Glutamatergic neuron (in vitro differentiated cells): ENCODE measurements around the gene WNT4. TPM values are rescaled to one million over a fixed set of nuclear protein-coding genes. Genes with fewer than 3 reads are reported as not detected.

Experiments
- DNase-seq: peaks from one replicate; pipeline ENCODE4 v3.0.0; 2022
- H3K27ac Mint-ChIP-seq: one replicate; pipeline ENCODE4 v1.8.0; 2020; ENCODE audit warnings: mild to moderate bottlenecking, mixed read lengths, inconsistent platforms; ENCODE audit not compliant: unreplicated experiment
- H3K27me3 Mint-ChIP-seq: one replicate; pipeline ENCODE4 v1.8.0; 2020; ENCODE audit warnings: mild to moderate bottlenecking, moderate library complexity, mixed read lengths, inconsistent platforms; ENCODE audit not compliant: unreplicated experiment
- H3K36me3 Mint-ChIP-seq: one replicate; pipeline ENCODE4 v1.8.0; 2020; ENCODE audit warnings: mild to moderate bottlenecking, mixed read lengths, inconsistent platforms; ENCODE audit not compliant: unreplicated experiment
- H3K4me1 Mint-ChIP-seq: one replicate; pipeline ENCODE4 v1.8.0; 2020; ENCODE audit warnings: mild to moderate bottlenecking, low read depth, mixed read lengths, inconsistent platforms; ENCODE audit not compliant: unreplicated experiment
- H3K4me3 Mint-ChIP-seq: one replicate; pipeline ENCODE4 v1.8.0; 2020; ENCODE audit warnings: mild to moderate bottlenecking, mixed read lengths, inconsistent platforms; ENCODE audit not compliant: unreplicated experiment
- H3K9me3 Mint-ChIP-seq: one replicate; pipeline ENCODE4 v1.8.0; 2020; ENCODE audit warnings: mild to moderate bottlenecking, moderate library complexity, mixed read lengths, inconsistent platforms; ENCODE audit not compliant: unreplicated experiment
- CTCF ChIP-seq: fragments of 200-600 bp; sonication (generic); IDR thresholded peaks from one replicate; pipeline ENCODE4 v1.5.0; 2021; ENCODE audit not compliant: partially characterized antibody, unreplicated experiment
- total RNA-seq: library from RNA; stranded (reverse); fragmentation: NEBNext Ultra II Directional; extraction: Animal tissue kit (Norgen Biotek cat#: 25700); gene quantifications from one replicate; pipeline ENCODE4 v1.2.1, GENCODE V29; 2021; ENCODE audit not compliant: unreplicated experiment

The WNT4 gene
- total RNA-seq, 1 donor from 2014 or later: not detected

DNA sequence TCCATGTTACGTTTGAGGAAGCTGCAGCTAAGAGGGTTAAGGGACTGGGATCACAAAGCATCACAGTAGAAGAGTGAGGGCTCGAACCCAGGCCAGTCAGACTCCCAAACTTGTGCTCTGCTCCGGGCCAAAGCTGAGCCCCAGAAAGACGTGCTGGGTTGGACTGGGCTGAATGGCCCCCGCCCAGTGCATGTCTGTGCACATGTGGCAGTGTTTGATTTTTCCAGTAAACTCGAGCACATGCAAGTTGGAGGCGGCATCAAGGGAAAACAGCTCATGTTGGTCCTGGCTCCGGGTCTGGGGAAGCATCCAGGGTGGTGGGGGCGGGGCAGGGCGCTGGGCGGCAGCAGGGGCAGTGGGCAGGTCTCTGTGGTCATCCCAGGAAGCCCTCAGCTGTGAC is 39.8 kb upstream of the WNT4 start:
- H3K9me3 Mint-ChIP-seq: peaks cover 4% of the 10 kb centered on the region
- H3K36me3 Mint-ChIP-seq: peaks cover 4% of the 10 kb centered on the region
- no peak for DNase-seq
- H3K27ac Mint-ChIP-seq: no peak overlapping the region
- H3K4me1 Mint-ChIP-seq: peaks cover 2% of the 10 kb centered on the region
- H3K27me3 Mint-ChIP-seq: peaks cover 8% of the 10 kb centered on the region
- TF ChIP-seq CTCF: no peak
- no peak overlapping the region for H3K4me3 Mint-ChIP-seq

GRCh38 chr1:22179197-22179803 is 36.4 kb upstream of the WNT4 start:
- Mint-ChIP-seq H3K27ac (no peak overlapping the region), H3K4me3 (no peak overlapping the region), H3K36me3 (peaks cover 13% of the 10 kb centered on the region), H3K9me3 (peaks cover 2% of the 10 kb centered on the region), H3K4me1 (no peaks in the 10 kb centered on the region), H3K27me3 (peaks cover 11% of the 10 kb centered on the region)
- TF ChIP-seq CTCF: no peak
- DNase-seq: no peak

GRCh38 chr1:22177354-22178003 is 34.6 kb upstream of the WNT4 start:
- no peak for TF ChIP-seq CTCF
- H3K4me3 Mint-ChIP-seq: no peak overlapping the region
- peaks cover 11% of the 10 kb centered on the region for H3K27me3 Mint-ChIP-seq
- H3K36me3 Mint-ChIP-seq: peaks cover 13% of the 10 kb centered on the region
- no peak for DNase-seq
- no peak overlapping the region for H3K27ac Mint-ChIP-seq
- no peaks in the 10 kb centered on the region for H3K9me3 Mint-ChIP-seq
- H3K4me1 Mint-ChIP-seq: no peaks in the 10 kb centered on the region

- Mint-ChIP-seq H3K4me3 (no peak overlapping the region), H3K9me3 (no peaks in the 10 kb centered on the region), H3K27ac (no peak overlapping the region), H3K27me3 (peaks cover 9% of the 10 kb centered on the region), H3K4me1 (no peaks in the 10 kb centered on the region), H3K36me3 (peaks cover 13% of the 10 kb centered on the region)
- TF ChIP-seq CTCF: no peak
- DNase-seq: no peak
Measured at GRCh38 chr1:22176258-22176657, 33.4 kb upstream of the WNT4 start.

DNA sequence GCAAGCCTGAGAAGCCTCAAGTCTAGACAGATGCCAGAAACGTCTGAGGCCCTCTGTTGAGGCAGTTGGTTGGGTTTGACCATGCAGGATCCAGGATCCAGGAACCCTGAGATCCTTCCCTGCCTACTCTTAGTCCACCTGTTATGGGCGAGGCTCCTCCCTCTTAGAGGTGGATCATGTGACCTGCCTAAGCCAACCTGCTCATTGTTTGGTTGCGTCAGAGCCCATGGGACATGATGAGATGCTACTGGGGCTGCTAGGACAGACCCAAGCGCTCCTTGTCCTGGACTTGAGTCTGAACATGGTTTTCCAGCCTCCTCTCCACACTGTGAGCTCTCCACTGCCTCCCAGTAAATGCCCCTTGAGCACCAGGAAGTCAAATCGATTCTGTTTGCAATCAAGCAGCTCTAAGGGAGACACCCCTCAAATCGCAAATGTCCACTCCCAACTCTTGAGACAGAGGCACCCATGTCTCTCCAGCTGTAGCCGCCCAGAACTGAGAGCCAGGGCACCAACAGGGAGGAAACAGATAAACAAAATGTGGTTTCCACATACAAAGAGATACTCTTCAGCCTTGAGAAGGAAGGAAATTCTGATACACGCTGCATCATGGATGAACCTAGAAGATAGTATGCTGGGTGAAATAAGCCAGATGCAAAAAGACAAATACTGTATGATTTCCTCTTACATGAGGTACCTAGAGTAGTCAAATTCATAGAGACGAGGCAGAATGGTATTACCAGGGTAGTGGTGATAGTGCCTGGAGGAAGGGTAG is 31.7 kb upstream of the WNT4 start:
- no peaks in the 10 kb centered on the region for H3K9me3 Mint-ChIP-seq
- peaks cover 13% of the 10 kb centered on the region for H3K36me3 Mint-ChIP-seq
- H3K27me3 Mint-ChIP-seq: peaks cover 9% of the 10 kb centered on the region
- no peak overlapping the region for H3K27ac Mint-ChIP-seq
- no peak for DNase-seq
- no peak for TF ChIP-seq CTCF
- H3K4me3 Mint-ChIP-seq: no peak overlapping the region
- no peaks in the 10 kb centered on the region for H3K4me1 Mint-ChIP-seq
